Measurements from ENCODE around the gene CCR7. TPM values are rescaled to one million over a fixed set of nuclear protein-coding genes. Genes with fewer than 3 reads are reported as not detected.

The CCR7 gene
- total RNA-seq, 2 experiments from 2014 or later = 150 to 156 TPM

- intact Hi-C loops (cut with micrococcal nuclease) = loop anchor here (1.0 to 2.0 kb wide), 3 partner anchors 16 to 35 kb away; no protein-coding TSS in a partner anchor
- peaks cover 4% of the 10 kb centered on the region for H3K36me3 Mint-ChIP-seq (ENCODE audit: low read depth)
- peak overlapping the region; percentile 82 for H3K27ac Mint-ChIP-seq
- no peaks in the 10 kb centered on the region for H3K9me3 Mint-ChIP-seq
- CTCF ChIA-PET = no interaction called here
- peaks cover 44% of the 10 kb centered on the region for H3K4me1 Mint-ChIP-seq (ENCODE audit: low read depth)
- peak; percentile 79 for DNase-seq
- peaks cover 3% of the 10 kb centered on the region for H3K27me3 Mint-ChIP-seq (ENCODE audit: low read depth)
- H3K4me3 Mint-ChIP-seq = peak overlapping the region; percentile 36
Observed at GRCh38 chr17:40515491-40516041, 49.7 kb downstream of the CCR7 start.

DNA sequence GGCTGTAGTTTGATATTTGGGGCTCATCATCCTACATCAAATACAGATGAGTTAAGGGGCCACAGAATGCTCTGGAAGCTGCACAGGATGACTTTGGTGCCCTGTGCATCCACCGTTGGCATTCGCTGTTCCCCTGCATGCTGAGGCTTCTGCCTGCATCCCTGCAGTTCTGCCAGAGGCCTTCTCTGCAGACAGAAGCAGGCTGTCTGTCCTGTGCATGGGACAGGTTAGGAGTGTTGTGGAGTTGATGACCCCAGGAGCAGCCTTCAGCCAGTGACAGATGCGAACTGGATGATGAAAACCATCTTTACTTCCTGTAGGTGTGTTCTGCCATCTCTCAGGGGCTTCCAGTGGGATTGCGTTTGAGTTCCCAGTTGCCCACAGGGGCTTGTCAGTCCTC lies 50.3 kb downstream of the CCR7 start:
- CTCF ChIA-PET = no interaction called here
- intact Hi-C loops (cut with micrococcal nuclease) = no loop called here
- H3K4me3 Mint-ChIP-seq = no peak overlapping the region
- peaks cover 3% of the 10 kb centered on the region for H3K27me3 Mint-ChIP-seq (ENCODE audit: low read depth)
- peaks cover 44% of the 10 kb centered on the region for H3K4me1 Mint-ChIP-seq (ENCODE audit: low read depth)
- no peak for DNase-seq
- H3K36me3 Mint-ChIP-seq (ENCODE audit: low read depth) = peaks cover 4% of the 10 kb centered on the region
- no peak overlapping the region for H3K27ac Mint-ChIP-seq
- no peaks in the 10 kb centered on the region for H3K9me3 Mint-ChIP-seq

GRCh38 chr17:40514013-40514875 lies 51.0 kb downstream of the CCR7 start:
- peaks cover 43% of the 10 kb centered on the region for H3K4me1 Mint-ChIP-seq (ENCODE audit: low read depth)
- intact Hi-C loops (cut with micrococcal nuclease) = no loop called here
- H3K27me3 Mint-ChIP-seq (ENCODE audit: low read depth) = peaks cover 3% of the 10 kb centered on the region
- H3K36me3 Mint-ChIP-seq (ENCODE audit: low read depth) = peaks cover 4% of the 10 kb centered on the region
- CTCF ChIA-PET = no interaction called here
- no peak overlapping the region for H3K27ac Mint-ChIP-seq
- no peaks in the 10 kb centered on the region for H3K9me3 Mint-ChIP-seq
- no peak overlapping the region for H3K4me3 Mint-ChIP-seq
- no peak for DNase-seq

DNA sequence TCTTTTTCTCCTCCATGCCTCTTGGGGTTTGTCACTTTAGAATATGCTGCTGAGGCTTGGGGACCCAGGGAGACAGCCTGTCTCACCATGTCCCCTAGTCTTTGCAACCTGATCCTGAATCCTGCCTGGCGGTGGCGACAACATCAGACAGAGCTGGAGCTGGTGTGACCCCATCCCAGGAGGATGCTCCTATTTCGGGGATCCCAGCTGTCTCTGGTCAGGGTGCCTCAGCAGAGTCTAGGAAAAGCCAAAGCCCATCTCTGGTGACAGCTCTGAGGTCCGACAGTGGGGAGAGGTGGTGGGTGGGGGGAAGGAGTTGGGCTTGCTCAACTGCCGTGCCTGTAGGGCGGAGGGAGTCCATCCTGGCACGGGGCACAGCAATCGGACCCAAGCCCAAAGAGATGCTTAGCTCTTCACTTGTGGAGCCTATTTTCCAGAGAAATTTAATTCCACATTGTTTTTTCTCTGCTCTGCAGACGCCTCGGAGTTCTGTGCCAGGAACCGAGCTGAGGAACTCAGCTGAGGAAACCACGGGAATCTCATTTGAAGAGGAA lies 53.5 kb downstream of the CCR7 start:
- H3K27ac Mint-ChIP-seq = no peak overlapping the region
- CTCF ChIA-PET = interaction anchor here (0.7 to 1.4 kb wide), 3 partner anchors 21 to 261 kb away, joined by 3 read pairs; no protein-coding TSS in a partner anchor
- DNase-seq = no peak
- H3K36me3 Mint-ChIP-seq (ENCODE audit: low read depth) = no peaks in the 10 kb centered on the region
- no peaks in the 10 kb centered on the region for H3K27me3 Mint-ChIP-seq (ENCODE audit: low read depth)
- no peak overlapping the region for H3K4me3 Mint-ChIP-seq
- intact Hi-C loops (cut with micrococcal nuclease) = no loop called here
- H3K9me3 Mint-ChIP-seq = no peaks in the 10 kb centered on the region
- H3K4me1 Mint-ChIP-seq (ENCODE audit: low read depth) = peaks cover 24% of the 10 kb centered on the region

- DNase-seq = no peak
- Mint-ChIP-seq H3K27me3 (ENCODE audit: low read depth) (no peaks in the 10 kb centered on the region), H3K27ac (no peak overlapping the region), H3K4me1 (ENCODE audit: low read depth) (peaks cover 18% of the 10 kb centered on the region), H3K36me3 (ENCODE audit: low read depth) (no peaks in the 10 kb centered on the region), H3K4me3 (no peak overlapping the region), H3K9me3 (no peaks in the 10 kb centered on the region)
- intact Hi-C loops (cut with micrococcal nuclease) = no loop called here
- CTCF ChIA-PET = interaction anchor here (1.1 to 1.4 kb wide), 2 partner anchors 35 to 49 kb away, joined by 3 to 6 read pairs; no protein-coding TSS in a partner anchor
Observed at GRCh38 chr17:40511136-40511535, 54.1 kb downstream of the CCR7 start.

- Mint-ChIP-seq H3K9me3 (no peaks in the 10 kb centered on the region), H3K4me1 (ENCODE audit: low read depth) (peaks cover 9% of the 10 kb centered on the region), H3K36me3 (ENCODE audit: low read depth) (no peaks in the 10 kb centered on the region), H3K27me3 (ENCODE audit: low read depth) (no peaks in the 10 kb centered on the region), H3K27ac (no peak overlapping the region), H3K4me3 (no peak overlapping the region)
- CTCF ChIA-PET = interaction anchor here (1.1 kb wide), 1 partner anchor 34 kb away, joined by 6 read pairs; no protein-coding TSS in a partner anchor
- DNase-seq = no peak
- intact Hi-C loops (cut with micrococcal nuclease) = no loop called here
Observed at GRCh38 chr17:40510328-40510648, 55.0 kb downstream of the CCR7 start.

DNA sequence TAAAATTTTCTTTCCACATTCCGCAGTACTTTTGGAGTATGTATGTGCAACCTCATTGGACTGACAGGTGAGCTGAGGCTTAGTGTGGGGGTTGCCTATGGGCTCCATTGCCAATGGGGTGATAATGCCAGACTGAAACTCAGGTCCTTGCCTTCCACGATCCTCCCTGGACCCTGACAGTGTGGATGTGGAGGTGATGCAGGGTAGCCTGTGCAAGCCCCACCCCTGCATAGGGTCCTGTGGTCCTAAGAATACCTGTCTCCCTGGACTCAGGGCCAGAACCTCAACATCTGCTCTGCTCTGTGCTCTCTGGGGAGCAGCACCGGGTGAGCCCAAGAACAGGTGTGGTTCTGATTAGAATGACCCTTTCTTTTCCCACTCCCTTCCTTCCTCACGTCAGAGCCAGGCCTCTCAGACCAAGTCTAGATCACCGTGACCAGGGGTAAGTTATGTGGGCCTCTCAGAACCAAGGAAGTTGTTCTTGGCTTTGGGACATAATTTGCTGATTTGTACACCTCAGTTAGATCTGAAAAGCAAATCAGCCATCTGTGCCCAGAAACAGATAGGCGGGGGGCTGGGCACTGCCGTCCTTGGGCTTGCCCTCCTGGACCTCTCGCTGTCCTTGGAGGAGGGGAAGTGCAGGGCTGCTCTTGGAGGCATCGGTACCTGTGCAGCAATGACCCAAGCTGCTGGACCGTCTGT lies 55.5 kb downstream of the CCR7 start:
- H3K9me3 Mint-ChIP-seq = no peaks in the 10 kb centered on the region
- DNase-seq = no peak
- peaks cover 6% of the 10 kb centered on the region for H3K4me1 Mint-ChIP-seq (ENCODE audit: low read depth)
- CTCF ChIA-PET = interaction anchor here (1.1 kb wide), 1 partner anchor 34 kb away, joined by 6 read pairs; no protein-coding TSS in a partner anchor
- H3K27me3 Mint-ChIP-seq (ENCODE audit: low read depth) = no peaks in the 10 kb centered on the region
- no peaks in the 10 kb centered on the region for H3K36me3 Mint-ChIP-seq (ENCODE audit: low read depth)
- no peak overlapping the region for H3K4me3 Mint-ChIP-seq
- intact Hi-C loops (cut with micrococcal nuclease) = no loop called here
- no peak overlapping the region for H3K27ac Mint-ChIP-seq

DNA sequence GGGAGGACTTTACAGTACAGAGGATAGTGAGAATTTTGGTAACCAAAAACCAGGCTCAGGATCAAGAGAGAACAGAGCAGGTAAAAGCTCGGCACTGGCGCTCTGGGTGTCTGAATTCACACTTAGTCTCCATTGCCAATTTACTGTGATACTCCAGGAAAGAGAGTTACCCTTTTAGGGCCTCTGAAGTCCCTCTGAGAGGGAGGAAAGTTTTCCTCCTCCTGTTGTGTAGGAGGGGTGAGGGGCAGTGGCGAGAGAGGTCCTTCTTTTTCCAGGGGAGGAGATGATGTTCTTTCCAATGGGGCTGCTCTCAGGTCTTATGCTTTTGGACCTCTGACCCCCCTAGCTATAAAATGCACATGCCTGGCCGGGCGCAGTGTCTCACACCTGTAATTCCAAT lies 58.5 kb downstream of the CCR7 start:
- Mint-ChIP-seq H3K9me3 (no peaks in the 10 kb centered on the region), H3K27me3 (ENCODE audit: low read depth) (no peaks in the 10 kb centered on the region), H3K4me1 (ENCODE audit: low read depth) (no peaks in the 10 kb centered on the region), H3K27ac (no peak overlapping the region), H3K36me3 (ENCODE audit: low read depth) (no peaks in the 10 kb centered on the region), H3K4me3 (no peak overlapping the region)
- DNase-seq = no peak
- CTCF ChIA-PET = no interaction called here
- intact Hi-C loops (cut with micrococcal nuclease) = no loop called here

Other genes starting within 250 kb of the CCR7 start
- not detected for gene GJD3, start 200.7 kb downstream of the CCR7 start, total RNA-seq
- gene TOP2A, start 147.6 kb downstream of the CCR7 start, total RNA-seq = 100 to 1,000 TPM; 410 to 416 TPM
- 1 to 10 TPM; 8.8 to 9.2 TPM for gene IGFBP4, start 122.0 kb downstream of the CCR7 start, total RNA-seq
- gene TNS4, start 63.8 kb downstream of the CCR7 start, total RNA-seq = 1 to 10 TPM; 4.7 to 5.9 TPM
- gene SMARCE1, start 82.3 kb upstream of the CCR7 start, total RNA-seq = 100 to 1,000 TPM; 102 to 112 TPM
- not detected for gene KRT222, start 99.7 kb upstream of the CCR7 start, total RNA-seq
- not detected for gene KRT24, start 138.3 kb upstream of the CCR7 start, total RNA-seq
- not detected for gene KRT25, start 189.9 kb upstream of the CCR7 start, total RNA-seq
- gene KRT26, start 206.7 kb upstream of the CCR7 start, total RNA-seq = not detected
- not detected for gene KRT27, start 217.1 kb upstream of the CCR7 start, total RNA-seq
- gene KRT28, start 234.5 kb upstream of the CCR7 start, total RNA-seq = not detected

All from activated naive CD4-positive, alpha-beta T cell treated with anti-CD3 and anti-CD28 coated beads for 36 hours (primary cell).